HCT116 (cell line): ENCODE results near the gene SLC34A3. TPM values are rescaled to one million over a fixed set of nuclear protein-coding genes. Genes with fewer than 3 reads are reported as not detected.

ENCODE experiments used
- ATAC-seq: fragments of 200-7000 bp; cut with Tn5 transposase; 2 replicates; pipeline ENCODE4 v1.9.1; 2020; ENCODE audit warnings: mild to moderate bottlenecking, moderate library complexity
- BruUV-seq: library from RNA; stranded (reverse); fragments of 400-500 nt; replicated peaks from 2 replicates; lab custom pipeline; 2021; lab: Mats Ljungman, UMichigan
- CTCF ChIA-PET: fragments of 300-600 bp; sonication (Branson Sonifier 250); formaldehyde crosslinking; loops from one replicate; lab custom pipeline; 2021; ENCODE audit warnings: antibody characterized with exemption; lab: Charles Lee
- POLR2A ChIA-PET: fragments of 300-600, 350-600 bp; sonication (Branson Sonifier 250); formaldehyde crosslinking; loops from one replicate; lab custom pipeline; 2021; ENCODE audit warnings: antibody characterized with exemption; lab: Charles Lee
- RAD21 ChIA-PET, 2 experiments: fragments of 300-600 bp; sonication (Branson Sonifier 250); formaldehyde crosslinking; loops; one replicate each; lab custom pipeline; 2023; ENCODE audit warnings: low total read pairs in 2 of 2; ENCODE audit not compliant: uncharacterized antibody in 2 of 2, unreplicated experiment in 2 of 2, low non-redundant PET in 1 of 2; lab: Charles Lee
- DNase-seq: peaks from one replicate; pipeline ENCODE4 v3.0.0-alpha.2; 2010; ENCODE audit warnings: low read depth, low spot score
- H2AFZ ChIP-seq: fragments of 200-600 bp; shearing (Covaris generic), sonication (generic); 2 replicates; pipeline ENCODE4 v1.6.1; 2017; ENCODE audit warnings: low read depth, mixed run types, mixed read lengths, antibody characterized with exemption, low read length; ENCODE audit not compliant: poor library complexity, severe bottlenecking
- H3K27ac ChIP-seq: 2 replicates; pipeline ENCODE4 v1.5.1; 2012; ENCODE audit warnings: low read depth, low read length
- H3K27me3 ChIP-seq: fragments of 200-600 bp; sonication (generic); 2 replicates; pipeline ENCODE4 v1.6.1; 2016; ENCODE audit warnings: mixed run types, low read length, mixed read lengths; ENCODE audit not compliant: insufficient read depth
- H3K36me3 ChIP-seq, 2 experiments: fragments of 200-500 bp in 1 of 2; fragments of 200-600 bp in 1 of 2; sonication (Bioruptor generic) in 1 of 2; sonication (generic) in 1 of 2; 2 replicates each; pipeline versions ENCODE4 v1.5.1 to v1.6.1; 2014 to 2016; ENCODE audit warnings: low read length in 2 of 2, inconsistent platforms in 1 of 2, mixed read lengths in 1 of 2, mixed run types in 1 of 2; ENCODE audit not compliant: insufficient read depth in 2 of 2, control insufficient read depth in 1 of 2
- H3K4me1 ChIP-seq, 2 experiments: fragments of 200-600 bp in 1 of 2; sonication (generic) in 1 of 2; 2 replicates each; pipeline versions ENCODE4 v1.5.1 to v1.6.1; 2012 to 2017; ENCODE audit warnings: low read length in 2 of 2, inconsistent platforms in 1 of 2, mild to moderate bottlenecking in 1 of 2, mixed read lengths in 1 of 2, mixed run types in 1 of 2, moderate library complexity in 1 of 2; ENCODE audit not compliant: insufficient read depth in 2 of 2, control insufficient read depth in 1 of 2
- H3K4me2 ChIP-seq: fragments of 200-600 bp; sonication (generic); 2 replicates; pipeline ENCODE4 v1.6.1; 2017; ENCODE audit warnings: mixed run types, low read length, mixed read lengths
- H3K4me3 ChIP-seq, 2 experiments: fragments of 200-600 bp in 1 of 2; sonication (generic) in 1 of 2; replicated peaks in 1 of 2; 2 replicates each; pipeline ENCODE4 v1.5.1; 2011 to 2016; ENCODE audit warnings: low read length in 2 of 2, control low read depth in 1 of 2, low read depth in 1 of 2, mild to moderate bottlenecking in 1 of 2, mixed read lengths in 1 of 2, mixed run types in 1 of 2
- H3K79me2 ChIP-seq: fragments of 200-600 bp; sonication (generic); 2 replicates; pipeline ENCODE4 v1.6.1; 2017; ENCODE audit warnings: mild to moderate bottlenecking, mixed run types, low read length, moderate library complexity, mixed read lengths; ENCODE audit not compliant: insufficient read depth
- H3K9ac ChIP-seq: fragments of 200-600 bp; sonication (generic); 2 replicates; pipeline ENCODE4 v1.6.1; 2016; ENCODE audit warnings: low read length, mixed read lengths
- H3K9me2 ChIP-seq: fragments of 200-600 bp; sonication (generic), shearing (Covaris generic); 2 replicates; pipeline ENCODE4 v1.6.1; 2017; ENCODE audit warnings: mixed run types, mild to moderate bottlenecking, moderate library complexity; ENCODE audit not compliant: insufficient read depth
- H3K9me3 ChIP-seq, 2 experiments: fragments of 200-500 bp in 1 of 2; fragments of 200-600 bp in 1 of 2; sonication (Bioruptor generic) in 1 of 2; sonication (generic) in 1 of 2; 2 replicates each; pipeline ENCODE4 v1.6.1; 2014 to 2017; ENCODE audit warnings: low read length in 2 of 2, mixed read lengths in 2 of 2, inconsistent platforms in 1 of 2, low read depth in 1 of 2, mild to moderate bottlenecking in 1 of 2, mixed run types in 1 of 2, moderate library complexity in 1 of 2; ENCODE audit not compliant: control insufficient read depth in 1 of 2, insufficient read depth in 1 of 2
- H4K20me1 ChIP-seq: fragments of 200-600 bp; sonication (generic), shearing (Covaris generic); 2 replicates; pipeline ENCODE4 v1.6.1; 2017; ENCODE audit warnings: mixed run types, mild to moderate bottlenecking, moderate library complexity; ENCODE audit not compliant: insufficient read depth
- CEBPB ChIP-seq: IDR thresholded peaks from 2 replicates; pipeline ENCODE4 v1.6.1; 2012; ENCODE audit warnings: low read depth
- CTCF ChIP-seq, 3 experiments: fragments of 200-600 bp in 1 of 3; sonication (generic) in 1 of 3; IDR thresholded peaks in 2 of 3; conservative IDR thresholded peaks in 1 of 3; 2 replicates each; pipeline ENCODE4 v1.5.1; 2012 to 2017; ENCODE audit warnings: low read depth in 2 of 3, low read length in 2 of 3, antibody characterized with exemption in 1 of 3, borderline replicate concordance in 1 of 3, control low read depth in 1 of 3, mild to moderate bottlenecking in 1 of 3, mixed read lengths in 1 of 3, mixed run types in 1 of 3, moderate library complexity in 1 of 3; ENCODE audit not compliant: insufficient read depth in 1 of 3
- EGR1 ChIP-seq: IDR thresholded peaks from 2 replicates; pipeline ENCODE4 v1.6.1; 2012; ENCODE audit warnings: low read depth
- ELF1 ChIP-seq: IDR thresholded peaks from 2 replicates; pipeline ENCODE4 v1.6.1; 2012; ENCODE audit warnings: low read depth, borderline replicate concordance
- EZH2 ChIP-seq: fragments of 200-600 bp; sonication (generic); IDR thresholded peaks from 2 replicates; pipeline ENCODE4 v1.6.1; 2017; ENCODE audit warnings: antibody characterized with exemption, mixed run types
- JUND ChIP-seq: IDR thresholded peaks from 2 replicates; pipeline ENCODE4 v1.6.1; 2012
- MAX ChIP-seq: IDR thresholded peaks from 2 replicates; pipeline ENCODE4 v1.6.1; 2012
- POLR2A ChIP-seq: IDR thresholded peaks from 2 replicates; pipeline ENCODE4 v1.7.0; 2011; ENCODE audit warnings: borderline replicate concordance; ENCODE audit not compliant: insufficient read depth, insufficient read length; ENCODE audit errors: extremely low read depth
- REST ChIP-seq: IDR thresholded peaks from 2 replicates; pipeline ENCODE4 v1.6.1; 2012; ENCODE audit warnings: low read depth
- SP1 ChIP-seq: IDR thresholded peaks from 2 replicates; pipeline ENCODE4 v1.6.1; 2012; ENCODE audit warnings: low read depth
- intact Hi-C: fragments of 100-400 bp; cut with micrococcal nuclease; formaldehyde crosslinking; loops from 2 replicates; pipeline ENCODE4 v1.10.0; 2022
- total RNA-seq: library from RNA; stranded (reverse); gene quantifications from one replicate; pipeline ENCODE4 v1.2.1, GENCODE V29; 2021; ENCODE audit not compliant: unreplicated experiment

SLC34A3 gene
- total RNA-seq, 1 experiment from 2014 or later, result 0.15 TPM

GRCh38 chr9:137227853-137228505 lies 2.7 kb upstream of the SLC34A3 start:
- Histone ChIP-seq H4K20me1 (no peaks in the 10 kb centered on the region), H3K9me2 (no peaks in the 10 kb centered on the region), H2AFZ (no peak overlapping the region), H3K36me3 (no peaks in the 10 kb centered on the region), H3K9me3 (no peaks in the 10 kb centered on the region), H3K4me2 (peak overlapping the region; percentile 99), H3K27ac (peak overlapping the region; percentile 88), H3K4me1 (peaks cover 44 to 61% of the 10 kb centered on the region in 2 experiments), H3K9ac (peak overlapping the region; percentile 97; the same call in 1 of the 2 replicates), H3K27me3 (no peaks in the 10 kb centered on the region), H3K4me3 (peak overlapping the region in 1 of 2 experiments; percentile 48; a peak in 3 of 4 replicates), H3K79me2 (no peaks in the 10 kb centered on the region)
- BruUV-seq, result no TSS peak
- RAD21 ChIA-PET, result interaction anchor here (0.6 to 1.9 kb wide), 8 partner anchors 14 to 181 kb away, joined by 3 to 9 read pairs (median 4); partner anchors contain the start of genes ANAPC2 (in 2 of the 2) and SSNA1 (in 2 of the 2)
- no peak for TF ChIP-seq SP1
- intact Hi-C loops, result loop anchor here (1.0 to 10.0 kb wide), 4 partner anchors 41 to 443 kb away; partner anchors contain the start of genes ANAPC2, NPDC1 and SSNA1
- no peak for DNase-seq
- no peak for ATAC-seq
- POLR2A ChIA-PET, result interaction anchor here (0.9 to 2.5 kb wide), 7 partner anchors 9 to 98 kb away, joined by 3 to 16 read pairs (median 3); partner anchors contain the start of genes ANAPC2, SSNA1, TPRN and TUBB4B
- CTCF ChIA-PET, result interaction anchor here (0.6 to 4.7 kb wide), 18 partner anchors 9 to 199 kb away, joined by 3 to 43 read pairs (median 6); partner anchors contain the start of genes ANAPC2, LRRC26, SAPCD2 and SSNA1

- RAD21 ChIA-PET, result interaction anchor here in 1 of 2 experiments (1.6 kb wide), 1 partner anchor 110 kb away, joined by 3 read pairs; no protein-coding TSS in a partner anchor
- BruUV-seq, result no TSS peak
- H3K36me3 ChIP-seq, result no peaks in the 10 kb centered on the region
- H3K9me3 ChIP-seq, result no peaks in the 10 kb centered on the region
- no peaks in the 10 kb centered on the region for H3K9me2 ChIP-seq
- CTCF ChIA-PET, result interaction anchor here (1.5 to 4.7 kb wide), 3 partner anchors 9 to 33 kb away, joined by 4 to 43 read pairs (median 10); no protein-coding TSS in a partner anchor
- no peaks in the 10 kb centered on the region for H3K79me2 ChIP-seq
- no peak overlapping the region for H3K4me2 ChIP-seq
- H3K4me3 ChIP-seq, result no peak overlapping the region
- ATAC-seq, result no peak
- intact Hi-C loops, result loop anchor here (5.0 to 10.0 kb wide), 3 partner anchors 41 to 444 kb away; partner anchors contain the start of genes ANAPC2, NPDC1 and SSNA1
- H3K4me1 ChIP-seq, result peaks cover 44 to 60% of the 10 kb centered on the region in 2 experiments
- no peak overlapping the region for H3K9ac ChIP-seq
- DNase-seq, result no peak
- no peaks in the 10 kb centered on the region for H4K20me1 ChIP-seq
- peak overlapping the region; percentile 43; the same call in 1 of the 2 replicates for H3K27ac ChIP-seq
- POLR2A ChIA-PET, result interaction anchor here (1.4 to 2.5 kb wide), 2 partner anchors 8 to 12 kb away, joined by 3 to 16 read pairs; partner anchors contain the start of gene TUBB4B
- H3K27me3 ChIP-seq, result no peaks in the 10 kb centered on the region
- H2AFZ ChIP-seq, result no peak overlapping the region
- TF ChIP-seq EZH2 (no peak), EGR1 (no peak), REST (no peak), SP1 (no peak), CTCF (IDR thresholded peaks at IDR 0.05 in 2 of 3, conservative IDR thresholded peaks at IDR 0.05 in 1 of 3; ENCODE audit: borderline replicate concordance in 1 of 3, insufficient read depth in 1 of 3, low read depth in 2 of 3, low read length in 2 of 3) (no peak), POLR2A (no peak), MAX (no peak), ELF1 (no peak), JUND (no peak), CEBPB (no peak)
These were observed 2.2 kb upstream of the SLC34A3 start for GRCh38 chr9:137228506-137228967.
